ENCODE results near the gene ITGA2.

DNA sequence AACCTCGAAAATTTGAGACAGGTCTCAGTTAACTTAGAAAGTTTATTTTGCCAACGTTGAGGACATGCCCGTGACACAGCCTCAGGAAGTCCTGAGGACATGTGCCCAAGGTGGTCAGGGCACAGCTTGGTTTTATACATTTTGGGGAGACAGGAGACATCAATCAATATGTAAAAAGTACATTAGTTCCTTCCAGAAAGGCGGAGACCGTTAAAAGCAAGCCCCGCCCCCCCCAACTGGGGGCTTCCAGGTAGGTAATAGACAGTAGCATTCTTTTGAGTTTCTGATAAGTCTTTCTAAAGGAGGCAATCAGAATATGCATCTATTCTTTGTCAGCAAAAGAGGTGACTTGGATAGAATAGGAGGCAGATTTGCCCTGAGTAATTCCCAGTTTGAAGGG is 121.0 kb downstream of the ITGA2 start:
- TF ChIP-seq CTCF (conservative IDR thresholded peaks at IDR 0.05; ENCODE audit: low read depth, low read length) (no peak), EZH2 (IDR thresholded peaks at IDR 0.05; ENCODE audit: borderline replicate concordance, low read depth, low read length, poor library complexity, severe bottlenecking) (no peak)
